Frontal cortex (tissue), 4 donors: ENCODE data around the gene OVAAL. TPM values are rescaled to one million over a fixed set of nuclear protein-coding genes. Genes with fewer than 3 reads are reported as not detected.

Source experiments
- DNase-seq, 2 donors: peaks; one replicate each; pipeline ENCODE4 v3.0.0; 2012; ENCODE audit warnings: low spot score in 2 of 2
- FAIRE-seq: peaks from 2 replicates; lab custom pipeline; 2012; peaks lifted over from hg19 to GRCh38; lab: Jason Lieb, UNC
- total RNA-seq: library from RNA; depleted of rRNA; stranded (reverse); fragments of >200 nt; gene quantifications from one replicate; pipeline ENCODE4 v1.2.3, GENCODE V29; 2014
- donor health status: control.
- donor health status: control.
- donor health status: control.

Gene OVAAL
- total RNA-seq, 1 donor from 2014 or later = not detected

- DNase-seq = no peak
- no peak for FAIRE-seq
Observed at GRCh38 chr1:180566026-180566425, 7.3 kb downstream of the OVAAL start.

- DNase-seq = no peak
- no peak for FAIRE-seq
Observed at GRCh38 chr1:180566495-180566894, 7.7 kb downstream of the OVAAL start.

GRCh38 chr1:180567654-180568053, 8.9 kb downstream of the OVAAL start:
- no peak for FAIRE-seq
- no peak for DNase-seq

- FAIRE-seq (no peak), DNase-seq (no peak)
Observed at GRCh38 chr1:180568184-180568583, 9.4 kb downstream of the OVAAL start.

GRCh38 chr1:180571060-180571831, 12.5 kb downstream of the OVAAL start:
- FAIRE-seq (no peak), DNase-seq (no peak)

- DNase-seq = no peak
- no peak for FAIRE-seq
Observed at GRCh38 chr1:180571832-180572636, 13.3 kb downstream of the OVAAL start.

- DNase-seq (no peak), FAIRE-seq (no peak)
Observed at GRCh38 chr1:180572760-180573159, 14.0 kb downstream of the OVAAL start.

GRCh38 chr1:180574031-180574713, 15.4 kb downstream of the OVAAL start:
- FAIRE-seq (no peak), DNase-seq (no peak)

GRCh38 chr1:180577361-180577760, 18.6 kb downstream of the OVAAL start:
- no peak for DNase-seq

GRCh38 chr1:180579961-180580611, 21.3 kb downstream of the OVAAL start:
- no peak for DNase-seq
- no peak for FAIRE-seq

More at GRCh38 chr1:180577361-180577760, 18.6 kb downstream of the OVAAL start:
- FAIRE-seq = no peak

- FAIRE-seq = no peak
- DNase-seq = no peak
Observed at GRCh38 chr1:180581635-180582039, 22.9 kb downstream of the OVAAL start.

- no peak for FAIRE-seq
Observed at GRCh38 chr1:180584869-180585268, 26.1 kb downstream of the OVAAL start.

GRCh38 chr1:180585994-180586359, 27.2 kb downstream of the OVAAL start:
- DNase-seq (no peak), FAIRE-seq (no peak)

More at GRCh38 chr1:180584869-180585268, 26.1 kb downstream of the OVAAL start:
- DNase-seq = no peak

- DNase-seq (no peak), FAIRE-seq (no peak)
Observed at GRCh38 chr1:180586671-180587155, 27.9 kb downstream of the OVAAL start.

GRCh38 chr1:180588121-180588520, 29.4 kb downstream of the OVAAL start:
- DNase-seq = no peak
- FAIRE-seq = no peak

- no peak for DNase-seq
- FAIRE-seq = no peak
Observed at GRCh38 chr1:180590889-180591288, 32.1 kb downstream of the OVAAL start.

- no peak for DNase-seq
- no peak for FAIRE-seq
Observed at GRCh38 chr1:180593382-180593781, 34.6 kb downstream of the OVAAL start.

- no peak for FAIRE-seq
- DNase-seq = peak in 1 of 2 donors; percentile 13
Observed at GRCh38 chr1:180594723-180595122, 36.0 kb downstream of the OVAAL start.

- FAIRE-seq = no peak
- DNase-seq = no peak
Observed at GRCh38 chr1:180595966-180596365, 37.2 kb downstream of the OVAAL start.

GRCh38 chr1:180597520-180597919, 38.8 kb downstream of the OVAAL start:
- no peak for DNase-seq
- no peak for FAIRE-seq
